NAMALWA (cell line): ENCODE results near the gene VAV2.
A peak's percentile ranks its signal among the peaks of the same experiment; 100 is the strongest.

ENCODE experiments used
- DNase-seq: peaks from one replicate; pipeline ENCODE4 v3.0.0-alpha.2; 2015; ENCODE audit warnings: low spot score

The VAV2 gene

GRCh38 chr9:133797406-133798105 is 194.6 kb downstream of the VAV2 start:
- no peak for DNase-seq

GRCh38 chr9:133796562-133796961 is 195.6 kb downstream of the VAV2 start:
- DNase-seq, result no peak

GRCh38 chr9:133795049-133795448 is 197.1 kb downstream of the VAV2 start:
- no peak for DNase-seq

- peak; percentile 31 for DNase-seq
These were observed 197.9 kb downstream of the VAV2 start for GRCh38 chr9:133794016-133794760.

GRCh38 chr9:133793471-133793870 is 198.7 kb downstream of the VAV2 start:
- DNase-seq, result no peak

GRCh38 chr9:133792721-133793470 is 199.2 kb downstream of the VAV2 start:
- DNase-seq, result peak; percentile 59

- no peak for DNase-seq
These were observed 200.1 kb downstream of the VAV2 start for GRCh38 chr9:133791735-133792649.

- no peak for DNase-seq
These were observed 201.1 kb downstream of the VAV2 start for GRCh38 chr9:133791069-133791468.

- DNase-seq, result no peak
These were observed 202.3 kb downstream of the VAV2 start for GRCh38 chr9:133789778-133790177.

- no peak for DNase-seq
These were observed 203.1 kb downstream of the VAV2 start for GRCh38 chr9:133788819-133789717.

GRCh38 chr9:133788045-133788818 is 203.9 kb downstream of the VAV2 start:
- no peak for DNase-seq

- peak; percentile 56 for DNase-seq
These were observed 204.4 kb downstream of the VAV2 start for GRCh38 chr9:133787754-133788025.

- no peak for DNase-seq
These were observed 205.0 kb downstream of the VAV2 start for GRCh38 chr9:133786907-133787753.

- DNase-seq, result peak; percentile 63
These were observed 205.8 kb downstream of the VAV2 start for GRCh38 chr9:133786371-133786753.

- no peak for DNase-seq
These were observed 206.3 kb downstream of the VAV2 start for GRCh38 chr9:133785753-133786370.

GRCh38 chr9:133784731-133785561 is 207.2 kb downstream of the VAV2 start:
- no peak for DNase-seq

GRCh38 chr9:133783331-133783731 is 208.8 kb downstream of the VAV2 start:
- DNase-seq, result no peak
